C1 segment of cervical spinal cord (tissue), 14 donors: ENCODE measurements around the gene IER3.
"Not testable (repeated sequence)": the region's sequence is repeated elsewhere in the genome, so short reads cannot be mapped to it uniquely, and the experiment has no call there.

ENCODE experiments used
- DNase-seq, 14 donors: peaks; one replicate each; lab custom pipeline; 2025; lab: John Stamatoyannopoulos, UW

Gene IER3

GRCh38 chr6:30768634-30769087 lies 24.3 kb upstream of the IER3 start:
- DNase-seq = no peak

DNA sequence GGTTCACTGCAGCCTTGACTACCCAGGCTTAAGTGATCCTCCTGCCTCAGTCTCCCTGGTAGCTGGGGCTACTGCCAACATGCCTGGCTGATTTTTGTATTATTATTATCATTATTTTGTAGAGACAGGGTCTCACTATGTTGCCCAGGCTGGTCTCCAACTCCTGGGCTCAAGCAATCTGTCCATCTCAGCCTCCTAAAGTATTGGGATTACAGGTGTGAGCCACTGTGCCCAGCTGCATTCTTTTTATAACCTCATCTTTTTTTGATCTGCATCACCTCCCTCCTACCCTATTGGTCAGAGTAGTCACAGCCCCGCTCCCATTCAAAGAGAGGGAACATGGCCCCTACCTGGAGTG lies 23.6 kb upstream of the IER3 start:
- DNase-seq = no peak

DNA sequence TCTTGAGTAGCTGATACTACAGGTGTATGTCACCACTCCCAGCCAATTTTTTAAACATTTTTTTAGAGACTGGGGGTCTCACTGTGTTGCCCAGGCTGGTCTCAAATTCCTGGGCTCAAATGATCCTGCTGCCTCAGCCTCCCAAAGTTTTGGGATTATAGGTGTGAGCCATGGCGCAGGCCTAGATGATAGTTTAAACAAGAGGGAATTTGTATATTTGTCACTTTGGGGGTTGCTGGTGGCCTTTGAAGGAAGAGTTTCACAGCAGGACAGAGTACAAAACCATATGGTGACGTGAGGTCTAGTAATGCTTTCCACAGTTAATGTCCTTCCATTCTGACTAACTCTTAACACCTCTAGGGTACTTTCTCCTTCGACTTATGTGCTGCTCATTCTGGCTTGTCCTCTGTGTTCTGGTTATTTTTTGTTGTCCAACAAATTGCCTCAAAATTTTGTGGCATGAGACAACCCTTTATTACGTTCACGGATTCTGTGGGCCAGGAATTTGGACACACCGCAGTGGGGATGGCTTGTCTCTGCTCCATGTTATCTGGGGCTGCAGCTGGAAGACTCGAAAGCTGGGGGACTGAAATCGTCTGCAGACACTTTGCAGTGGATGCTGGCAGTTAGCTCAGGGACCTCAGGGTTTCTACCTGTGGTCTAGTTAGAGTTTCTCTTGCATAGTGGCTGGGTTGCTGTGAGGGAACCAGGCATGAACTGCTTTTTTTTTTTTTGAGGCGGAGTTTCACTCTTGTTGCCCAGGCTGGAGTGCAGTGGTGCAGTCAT lies 23.0 kb upstream of the IER3 start:
- DNase-seq = no peak

- no peak for DNase-seq
These were observed 22.3 kb upstream of the IER3 start for GRCh38 chr6:30766461-30767157.

- DNase-seq = not testable (repeated sequence)
These were observed 21.1 kb upstream of the IER3 start for GRCh38 chr6:30765495-30765894.

DNA sequence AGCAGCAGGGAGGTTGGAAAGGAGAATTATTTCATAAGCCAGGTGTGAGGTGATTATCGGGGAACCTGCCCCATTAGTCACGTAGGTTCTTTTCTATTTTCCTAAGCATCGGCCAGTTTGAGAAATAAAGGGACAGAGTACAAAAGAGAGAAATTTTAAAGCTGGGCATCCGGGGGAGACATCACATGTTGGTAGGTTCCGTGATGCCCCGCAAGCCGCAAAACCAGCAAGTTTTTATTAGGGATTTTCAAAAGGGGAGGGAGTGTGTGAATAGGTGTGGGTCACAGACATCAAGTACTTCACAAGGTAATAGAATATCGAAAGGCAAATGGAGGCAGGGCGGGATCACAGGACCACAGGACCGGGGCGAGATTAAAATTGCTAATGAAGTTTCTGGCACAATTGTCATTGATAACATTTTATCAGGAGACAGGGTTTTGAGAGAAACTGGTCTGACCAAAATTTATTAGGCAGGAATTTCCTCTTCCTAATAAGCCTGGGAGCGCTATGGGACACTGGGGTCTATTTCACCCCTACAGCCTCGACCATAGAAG lies 20.2 kb upstream of the IER3 start:
- not testable (repeated sequence) for DNase-seq

GRCh38 chr6:30763618-30764489 lies 19.5 kb upstream of the IER3 start:
- no peak for DNase-seq

DNA sequence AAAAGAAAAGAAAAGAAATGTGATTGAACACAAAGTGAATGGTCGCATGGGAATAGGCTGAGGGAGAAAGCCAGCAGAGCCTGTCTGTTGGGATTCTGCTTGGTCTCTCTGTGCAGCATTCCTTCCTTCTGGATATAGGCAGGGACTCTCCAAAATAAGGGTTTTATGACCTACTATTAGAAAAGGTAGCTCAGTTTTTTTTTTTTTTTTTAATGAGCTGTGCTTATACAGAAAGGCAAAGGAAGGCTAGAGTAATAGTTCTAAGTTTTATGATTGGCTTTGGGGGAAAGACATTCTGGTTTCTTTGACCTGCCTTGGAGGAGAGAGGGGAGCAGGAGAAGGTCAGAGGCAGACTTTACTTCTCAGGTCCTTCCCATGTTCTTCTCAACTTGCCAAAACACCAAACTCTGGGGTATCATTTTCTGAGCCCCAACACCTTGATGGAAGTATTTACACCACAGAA lies 18.8 kb upstream of the IER3 start:
- no peak for DNase-seq

DNA sequence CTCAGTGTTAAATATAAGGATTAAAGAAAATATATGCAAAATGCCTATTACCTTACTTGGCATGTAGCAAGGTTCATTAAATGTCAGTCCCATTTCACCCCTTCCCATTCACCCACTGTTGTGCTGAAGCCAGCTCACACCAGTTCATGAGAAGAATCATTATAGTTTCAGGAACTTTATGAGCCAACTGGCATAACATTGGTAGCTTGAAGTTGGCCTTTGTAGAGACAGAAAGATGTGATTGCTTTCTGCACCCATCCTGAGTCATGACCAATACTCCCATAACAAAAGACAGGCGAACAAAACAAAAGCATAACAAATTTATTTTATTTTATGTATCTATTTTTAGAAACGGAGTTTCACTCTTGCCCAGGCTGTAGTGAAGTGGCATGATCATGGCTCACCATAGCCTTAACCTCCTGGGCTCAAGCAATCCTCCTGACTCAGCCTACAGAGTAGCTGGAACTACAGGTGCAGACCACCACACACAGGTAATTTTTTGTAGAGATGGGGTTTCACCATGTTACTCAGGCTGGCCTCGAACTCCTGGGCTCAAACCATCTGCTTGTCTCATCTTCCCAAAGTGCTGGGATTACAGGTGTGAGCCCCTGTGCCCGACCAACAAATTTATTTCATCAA lies 17.6 kb upstream of the IER3 start:
- DNase-seq = no peak

- no peak for DNase-seq
These were observed 16.2 kb upstream of the IER3 start for GRCh38 chr6:30760549-30760948.

GRCh38 chr6:30759575-30760239 lies 15.4 kb upstream of the IER3 start:
- DNase-seq = no peak

DNA sequence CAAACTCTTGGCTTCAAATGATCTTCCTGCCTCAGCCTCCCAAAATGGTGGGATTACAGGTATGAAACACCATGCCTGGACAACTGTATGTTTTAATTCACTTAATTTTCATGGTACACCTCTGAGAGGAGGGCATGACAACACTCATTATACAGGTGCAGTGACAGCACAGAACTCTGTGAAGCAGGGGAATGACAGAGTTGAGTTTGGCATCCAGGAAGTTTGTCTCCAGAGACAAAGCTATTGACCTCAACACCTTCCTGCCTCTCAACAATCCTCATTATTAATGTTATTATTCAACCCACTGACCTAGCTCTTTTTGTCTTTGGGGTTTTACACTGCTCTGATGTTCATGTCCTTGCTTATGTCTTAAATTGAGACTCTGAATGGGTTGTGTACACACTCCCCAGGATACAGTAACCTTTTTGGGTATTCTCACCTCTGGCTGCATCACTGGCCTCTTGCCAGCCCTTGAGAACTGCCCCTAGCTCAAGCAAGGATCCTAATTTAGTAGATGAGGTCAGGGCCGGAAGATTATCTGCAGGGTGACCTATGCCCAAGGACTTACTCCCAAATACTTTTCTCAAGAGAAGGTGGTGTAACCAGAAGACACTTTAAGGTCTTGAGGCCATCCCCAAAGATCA lies 13.0 kb upstream of the IER3 start:
- no peak for DNase-seq

- not testable (repeated sequence) for DNase-seq
These were observed 12.2 kb upstream of the IER3 start for GRCh38 chr6:30756405-30757003.

GRCh38 chr6:30754631-30755030 lies 10.3 kb upstream of the IER3 start:
- no peak for DNase-seq

- peak in 10 of 14 donors; percentile 3 to 87 (median 56) for DNase-seq
These were observed 8.0 kb upstream of the IER3 start for GRCh38 chr6:30752157-30752927.

GRCh38 chr6:30750379-30750668 lies 6.0 kb upstream of the IER3 start:
- no peak for DNase-seq

DNA sequence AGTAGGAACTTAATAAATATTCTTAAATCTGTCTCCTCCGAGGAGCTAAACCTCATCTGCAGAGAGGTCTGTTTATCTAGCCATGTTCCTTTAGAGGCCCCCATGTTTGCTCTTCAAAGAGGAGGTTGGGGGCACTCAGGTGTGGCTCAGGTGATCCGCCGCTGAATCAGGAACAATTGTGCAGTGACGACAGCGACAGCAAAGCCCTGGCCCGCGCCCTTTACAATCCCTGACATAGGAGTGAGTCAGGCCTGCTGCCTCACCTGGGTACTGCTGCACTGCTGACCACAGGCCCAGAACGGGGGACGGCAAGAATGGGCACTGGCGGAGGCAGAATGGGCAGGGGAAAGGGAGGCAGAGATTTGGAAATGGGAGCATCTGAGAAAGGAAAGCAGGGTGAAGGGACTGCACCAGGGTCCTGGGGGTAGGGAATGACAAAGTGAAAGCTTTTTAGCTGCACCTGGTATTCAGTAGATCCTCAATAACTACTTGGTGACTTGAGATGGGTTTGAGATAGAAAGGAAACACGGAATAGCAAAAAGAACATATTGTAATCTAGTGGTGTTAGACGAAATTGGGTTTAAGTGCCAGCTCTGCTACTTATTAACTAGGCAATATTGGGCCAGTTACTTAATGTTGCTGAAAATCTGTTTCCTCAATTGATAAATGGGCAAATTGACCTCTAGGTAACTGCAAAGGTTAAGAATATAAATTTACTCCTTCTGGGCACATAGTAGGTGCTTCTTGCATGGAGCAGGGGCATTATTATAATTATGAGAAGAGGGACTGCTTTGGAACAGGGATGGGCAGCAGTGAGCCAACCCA lies 5.4 kb upstream of the IER3 start:
- DNase-seq = no peak

GRCh38 chr6:30748851-30749540 lies 4.6 kb upstream of the IER3 start:
- DNase-seq = no peak
